ENCODE data around the gene ZMYM3. TPM values are rescaled to one million over a fixed set of nuclear protein-coding genes. Genes with fewer than 3 reads are reported as not detected.

The ZMYM3 gene
- total and polyA plus RNA-seq, 2 of the 4 experiments (the other 2 are of a cell fraction), result 10.0 to 28.1 TPM

DNA sequence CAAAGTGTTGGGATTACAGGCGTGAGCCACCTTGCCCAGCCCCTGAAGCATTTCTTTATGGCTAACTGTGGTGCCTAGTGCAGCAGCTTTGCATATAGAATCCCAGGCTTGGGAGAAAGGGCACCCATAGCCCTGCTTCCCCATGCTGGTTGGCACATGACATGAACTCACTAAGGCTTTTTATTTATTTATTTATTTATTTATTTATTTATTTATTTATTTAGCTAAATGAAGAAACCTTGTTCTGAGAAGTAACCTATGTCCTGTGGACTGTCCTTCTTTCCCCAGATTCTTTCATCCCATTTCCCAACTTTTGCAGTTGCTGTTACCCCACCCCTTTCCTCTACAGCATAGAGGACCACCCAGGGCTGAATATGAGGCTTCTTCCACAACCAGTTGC is 32.8 kb downstream of the ZMYM3 start:
- H3K4me3 ChIP-seq (ENCODE audit: insufficient read depth, low read depth, low read length), result no peak overlapping the region
- in situ Hi-C loops (cut with MboI; ENCODE audit: low sequenced_read_pairs), result no loop called here
- no peaks in the 10 kb centered on the region for H4K20me1 ChIP-seq (ENCODE audit: insufficient read depth, low read length)
- ChIA-PET POLR2A (ENCODE audit: unreplicated experiment) (no interaction called here), CTCF (no interaction called here)
- H2BK5ac ChIP-seq (ENCODE audit: low read depth, low read length, poor library complexity, severe bottlenecking), result no peak overlapping the region
- no peaks in the 10 kb centered on the region for H3K9me1 ChIP-seq (ENCODE audit: insufficient read depth, low read length)
- H3K14ac ChIP-seq (replicated peaks; ENCODE audit: low read depth, low read length), result no peak overlapping the region
- H3K27me3 ChIP-seq (ENCODE audit: control insufficient read depth, insufficient read depth, low read length), result peaks cover 10% of the 10 kb centered on the region
- DNase-seq, result no peak
- no peak overlapping the region for H3K4me2 ChIP-seq (ENCODE audit: low read depth, low read length)
- no peak overlapping the region for H3K18ac ChIP-seq (ENCODE audit: low read depth, low read length)
- intact Hi-C loops (cut with micrococcal nuclease), result no loop called here
- dilution Hi-C loops (cut with HindIII; ENCODE audit: low sequenced_read_pairs, unreplicated experiment), result no loop called here
- H2BK20ac ChIP-seq (ENCODE audit: low read depth, low read length), result no peak overlapping the region
- no peak overlapping the region for H2AFZ ChIP-seq (replicated peaks; ENCODE audit: low read length, poor library complexity)
- ATAC-seq (ENCODE audit: low read depth), result no peak
- H3K23ac ChIP-seq (ENCODE audit: low read depth, low read length), result no peak overlapping the region
- no peak overlapping the region for H3K9ac ChIP-seq (ENCODE audit: low read depth, low read length)
- H4K5ac ChIP-seq (ENCODE audit: low read depth, low read length), result no peak overlapping the region
- no peaks in the 10 kb centered on the region for H3K9me3 ChIP-seq (ENCODE audit: control insufficient read depth, insufficient read depth, low read length)
- no peak overlapping the region for H4K91ac ChIP-seq (ENCODE audit: insufficient read depth, low read depth, low read length)
- H3K36me3 ChIP-seq (ENCODE audit: control insufficient read depth, insufficient read depth, low read length), result no peaks in the 10 kb centered on the region
- no TSS peak for BruUV-seq (replicated peaks)
- no peak overlapping the region for H2BK120ac ChIP-seq (ENCODE audit: low read depth, low read length)
- no peaks in the 10 kb centered on the region for H3K4me1 ChIP-seq (ENCODE audit: control insufficient read depth, insufficient read depth, low read length)
- no peak for TF ChIP-seq FOS (IDR thresholded peaks at IDR 0.05; ENCODE audit: low read depth, low read length)
- TF ChIP-seq RCOR1 (IDR thresholded peaks at IDR 0.05; ENCODE audit: insufficient replicate concordance, low read length), result no peak
- TF ChIP-seq CHD1 (IDR thresholded peaks at IDR 0.05; ENCODE audit: low read depth, low read length), result no peak
- TF ChIP-seq MAFK (IDR thresholded peaks at IDR 0.05; ENCODE audit: low read depth, low read length), result no peak
- no peak for TF ChIP-seq NFE2L2 (IDR thresholded peaks at IDR 0.05; ENCODE audit: low read depth, low read length)
- TF ChIP-seq RFX5 (IDR thresholded peaks at IDR 0.05; ENCODE audit: low read depth, low read length), result no peak
- TF ChIP-seq, protein P1, sequence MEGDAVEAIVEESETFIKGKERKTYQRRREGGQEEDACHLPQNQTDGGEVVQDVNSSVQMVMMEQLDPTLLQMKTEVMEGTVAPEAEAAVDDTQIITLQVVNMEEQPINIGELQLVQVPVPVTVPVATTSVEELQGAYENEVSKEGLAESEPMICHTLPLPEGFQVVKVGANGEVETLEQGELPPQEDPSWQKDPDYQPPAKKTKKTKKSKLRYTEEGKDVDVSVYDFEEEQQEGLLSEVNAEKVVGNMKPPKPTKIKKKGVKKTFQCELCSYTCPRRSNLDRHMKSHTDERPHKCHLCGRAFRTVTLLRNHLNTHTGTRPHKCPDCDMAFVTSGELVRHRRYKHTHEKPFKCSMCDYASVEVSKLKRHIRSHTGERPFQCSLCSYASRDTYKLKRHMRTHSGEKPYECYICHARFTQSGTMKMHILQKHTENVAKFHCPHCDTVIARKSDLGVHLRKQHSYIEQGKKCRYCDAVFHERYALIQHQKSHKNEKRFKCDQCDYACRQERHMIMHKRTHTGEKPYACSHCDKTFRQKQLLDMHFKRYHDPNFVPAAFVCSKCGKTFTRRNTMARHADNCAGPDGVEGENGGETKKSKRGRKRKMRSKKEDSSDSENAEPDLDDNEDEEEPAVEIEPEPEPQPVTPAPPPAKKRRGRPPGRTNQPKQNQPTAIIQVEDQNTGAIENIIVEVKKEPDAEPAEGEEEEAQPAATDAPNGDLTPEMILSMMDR (conservative IDR thresholded peaks at IDR 0.05; ENCODE audit: low read depth, low read length), result no peak
- TF ChIP-seq, protein P2, sequence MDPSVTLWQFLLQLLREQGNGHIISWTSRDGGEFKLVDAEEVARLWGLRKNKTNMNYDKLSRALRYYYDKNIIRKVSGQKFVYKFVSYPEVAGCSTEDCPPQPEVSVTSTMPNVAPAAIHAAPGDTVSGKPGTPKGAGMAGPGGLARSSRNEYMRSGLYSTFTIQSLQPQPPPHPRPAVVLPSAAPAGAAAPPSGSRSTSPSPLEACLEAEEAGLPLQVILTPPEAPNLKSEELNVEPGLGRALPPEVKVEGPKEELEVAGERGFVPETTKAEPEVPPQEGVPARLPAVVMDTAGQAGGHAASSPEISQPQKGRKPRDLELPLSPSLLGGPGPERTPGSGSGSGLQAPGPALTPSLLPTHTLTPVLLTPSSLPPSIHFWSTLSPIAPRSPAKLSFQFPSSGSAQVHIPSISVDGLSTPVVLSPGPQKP (IDR thresholded peaks at IDR 0.05; ENCODE audit: borderline replicate concordance, low read depth, low read length), result no peak
- TF ChIP-seq MAZ (IDR thresholded peaks at IDR 0.05; ENCODE audit: borderline replicate concordance, low read depth, low read length), result no peak
- TF ChIP-seq SMC3 (IDR thresholded peaks at IDR 0.05; ENCODE audit: low read depth, low read length), result no peak
- H4K8ac ChIP-seq (ENCODE audit: low read depth in 2 of 2, low read length in 2 of 2), result no peak overlapping the region
- 88% methylated on average over 1 of the region's 1 CpG; no CpG with 5 or more reads in 1 of the 2 experiments for WGBS, 2 experiments (ENCODE audit: extremely low coverage in 2 of 2, insufficient read length in 1 of 2)
- H3K56ac ChIP-seq (ENCODE audit: extremely low read depth, insufficient read depth, low read length), result no peak overlapping the region
- H3K79me1 ChIP-seq (ENCODE audit: low read depth in 1 of 2, low read length in 2 of 2), result no peaks in the 10 kb centered on the region
- no peak overlapping the region for H3K4ac ChIP-seq (ENCODE audit: low read depth, low read length)
- H2AK5ac ChIP-seq (ENCODE audit: low read depth, low read length), result no peak overlapping the region
- H2BK15ac ChIP-seq (ENCODE audit: low read depth, low read length), result no peak overlapping the region
- H3K27ac ChIP-seq (ENCODE audit: insufficient read depth, low read length), result no peak overlapping the region
- no peak overlapping the region for H2AK9ac ChIP-seq (replicated peaks; ENCODE audit: low read depth, low read length, poor library complexity)

Data from IMR-90 (cell line).